ENCODE results near the gene OR11H7.

The OR11H7 gene

GRCh38 chr14:20228681-20229080 lies at the start of gene OR11H7:
OR11H7 (plus strand) TSS chr14:20228981.
- H3K4me2 ChIP-seq (ENCODE audit: low read length), result no peak within 1 kb of the TSS
- no peaks in the 10 kb centered on the region for H3K79me2 ChIP-seq (ENCODE audit: control insufficient read depth, low read length)
- TF ChIP-seq CTCF (IDR thresholded peaks at IDR 0.05; ENCODE audit: low read depth, low read length, poor library complexity, severe bottlenecking), result no peak
- no peak for TF ChIP-seq EZH2phosphoT487 (IDR thresholded peaks at IDR 0.05; ENCODE audit: borderline replicate concordance, low read length)
- H3F3A ChIP-seq (ENCODE audit: control insufficient read depth, insufficient read depth), result no peaks in the 10 kb centered on the region
- H3K9me3 ChIP-seq (ENCODE audit: control insufficient read depth, insufficient read depth, low read length), result no peaks in the 10 kb centered on the region
- no peaks in the 10 kb centered on the region for H4K20me1 ChIP-seq (ENCODE audit: control insufficient read depth, insufficient read depth, low read depth, low read length)
- H3K4me3 ChIP-seq (ENCODE audit: low read length), result no peak within 1 kb of the TSS
- H3K4me1 ChIP-seq (ENCODE audit: control insufficient read depth, low read length), result no peaks in the 10 kb centered on the region
- no peak within 1 kb of the TSS for H3K27ac ChIP-seq (ENCODE audit: low read depth, low read length)
- H3K9me2 ChIP-seq (replicated peaks; ENCODE audit: control insufficient read depth, low read length), result no peaks in the 10 kb centered on the region; the same call in 1 of the 2 replicates
- no peaks in the 10 kb centered on the region for H3K27me3 ChIP-seq (ENCODE audit: control insufficient read depth, low read length)
- no peaks in the 10 kb centered on the region for H3K36me3 ChIP-seq (ENCODE audit: control insufficient read depth, low read length)

- TF ChIP-seq EZH2phosphoT487 (IDR thresholded peaks at IDR 0.05; ENCODE audit: borderline replicate concordance, low read length) (no peak), CTCF (IDR thresholded peaks at IDR 0.05; ENCODE audit: low read depth, low read length, poor library complexity, severe bottlenecking) (no peak)
- no peaks in the 10 kb centered on the region for H3F3A ChIP-seq (ENCODE audit: control insufficient read depth, insufficient read depth)
- H3K27me3 ChIP-seq (ENCODE audit: control insufficient read depth, low read length), result no peaks in the 10 kb centered on the region
- no peaks in the 10 kb centered on the region for H3K9me3 ChIP-seq (ENCODE audit: control insufficient read depth, insufficient read depth, low read length)
- no peaks in the 10 kb centered on the region for H4K20me1 ChIP-seq (ENCODE audit: control insufficient read depth, insufficient read depth, low read depth, low read length)
- H3K9me2 ChIP-seq (replicated peaks; ENCODE audit: control insufficient read depth, low read length), result no peaks in the 10 kb centered on the region
- H3K27ac ChIP-seq (ENCODE audit: low read depth, low read length), result no peak overlapping the region
- H3K4me3 ChIP-seq (ENCODE audit: low read length), result no peak overlapping the region
- no peaks in the 10 kb centered on the region for H3K79me2 ChIP-seq (ENCODE audit: control insufficient read depth, low read length)
- H3K4me1 ChIP-seq (ENCODE audit: control insufficient read depth, low read length), result no peaks in the 10 kb centered on the region
- no peak overlapping the region for H3K4me2 ChIP-seq (ENCODE audit: low read length)
- no peaks in the 10 kb centered on the region for H3K36me3 ChIP-seq (ENCODE audit: control insufficient read depth, low read length)
Measured at GRCh38 chr14:20179218-20179617, 49.6 kb upstream of the OR11H7 start.

DNA sequence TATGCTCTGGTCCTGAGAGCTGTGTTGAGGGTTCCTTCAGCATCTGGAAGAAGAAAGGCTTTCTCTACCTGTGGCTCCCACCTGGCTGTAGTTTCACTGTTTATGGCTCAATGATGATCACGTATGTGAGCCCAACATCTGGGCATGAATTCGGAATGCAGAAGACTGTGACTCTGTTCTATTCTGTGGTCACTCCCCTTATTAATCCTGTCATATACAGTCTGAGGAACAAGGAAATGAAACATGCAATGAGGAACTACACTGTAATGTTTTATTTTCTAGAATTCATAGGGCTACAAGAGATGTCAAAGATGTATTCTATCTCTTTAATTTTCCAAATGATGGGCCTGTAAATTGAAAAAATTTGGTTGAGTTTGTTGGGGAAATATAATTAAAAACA lies 48.9 kb upstream of the OR11H7 start:
- H3K9me2 ChIP-seq (replicated peaks; ENCODE audit: control insufficient read depth, low read length), result no peaks in the 10 kb centered on the region

More for the DNA sequence above, 48.9 kb upstream of the OR11H7 start:
- Histone ChIP-seq H3K79me2 (ENCODE audit: control insufficient read depth, low read length) (no peaks in the 10 kb centered on the region), H3K27ac (ENCODE audit: low read depth, low read length) (no peak overlapping the region), H3K4me3 (ENCODE audit: low read length) (no peak overlapping the region), H3K36me3 (ENCODE audit: control insufficient read depth, low read length) (no peaks in the 10 kb centered on the region), H3F3A (ENCODE audit: control insufficient read depth, insufficient read depth) (no peaks in the 10 kb centered on the region), H3K27me3 (ENCODE audit: control insufficient read depth, low read length) (no peaks in the 10 kb centered on the region), H4K20me1 (ENCODE audit: control insufficient read depth, insufficient read depth, low read depth, low read length) (no peaks in the 10 kb centered on the region), H3K9me3 (ENCODE audit: control insufficient read depth, insufficient read depth, low read length) (no peaks in the 10 kb centered on the region), H3K4me2 (ENCODE audit: low read length) (no peak overlapping the region), H3K4me1 (ENCODE audit: control insufficient read depth, low read length) (no peaks in the 10 kb centered on the region)
- no peak for TF ChIP-seq EZH2phosphoT487 (IDR thresholded peaks at IDR 0.05; ENCODE audit: borderline replicate concordance, low read length)
- no peak for TF ChIP-seq CTCF (IDR thresholded peaks at IDR 0.05; ENCODE audit: low read depth, low read length, poor library complexity, severe bottlenecking)
